H1 (cell line): Measurements from ENCODE around the gene TUBGCP5. TPM values are rescaled to one million over a fixed set of nuclear protein-coding genes. Genes with fewer than 3 reads are reported as not detected.

ENCODE experiments used
- CTCF ChIA-PET: fragments of 300-600 bp; sonication (Branson Sonifier 250); formaldehyde crosslinking; loops from one replicate; lab custom pipeline; 2021; ENCODE audit not compliant: partially characterized antibody; lab: Charles Lee
- POLR2A ChIA-PET: fragments of 300-600 bp; sonication (Branson Sonifier 250); formaldehyde crosslinking; loops from one replicate; lab custom pipeline; 2021; ENCODE audit warnings: inconsistent platforms; ENCODE audit not compliant: partially characterized antibody; lab: Charles Lee
- DNase-seq, 2 experiments: peaks; one replicate each; pipeline versions ENCODE4 v3.0.0 to v3.0.0-alpha.2; 2010 to 2022; ENCODE audit warnings: low spot score in 2 of 2, low read depth in 1 of 2, mixed read lengths in 1 of 2
- FAIRE-seq: peaks from 2 replicates; lab custom pipeline; 2011; peaks lifted over from hg19 to GRCh38; lab: Jason Lieb, UNC
- H2AFZ ChIP-seq: 2 replicates; pipeline ENCODE4 v1.8.1; 2012; ENCODE audit warnings: low read length, inconsistent platforms
- H2AK5ac ChIP-seq: 2 replicates; pipeline ENCODE4 v1.6.1; 2013; ENCODE audit warnings: low read depth, low read length
- H2BK120ac ChIP-seq: replicated peaks from 2 replicates; pipeline ENCODE3; 2013; ENCODE audit warnings: low read depth, low read length, inconsistent platforms
- H2BK12ac ChIP-seq: 2 replicates; pipeline ENCODE4 v1.6.1; 2013; ENCODE audit warnings: low read depth, low read length
- H2BK15ac ChIP-seq: 2 replicates; pipeline ENCODE4 v1.6.1; 2013; ENCODE audit warnings: low read length
- H2BK20ac ChIP-seq: 2 replicates; pipeline ENCODE4 v1.6.1; 2013; ENCODE audit warnings: low read length
- H2BK5ac ChIP-seq: 2 replicates; pipeline ENCODE4 v1.6.1; 2013; ENCODE audit warnings: low read depth, low read length
- H3K14ac ChIP-seq: 2 replicates; pipeline ENCODE4 v1.6.1; 2013; ENCODE audit warnings: inconsistent platforms; ENCODE audit not compliant: insufficient read length
- H3K18ac ChIP-seq: 2 replicates; pipeline ENCODE4 v1.6.1; 2013; ENCODE audit warnings: low read length; ENCODE audit errors: extremely low read depth
- H3K23ac ChIP-seq: 2 replicates; pipeline ENCODE4 v1.6.1; 2013; ENCODE audit warnings: inconsistent platforms; ENCODE audit not compliant: insufficient read length
- H3K23me2 ChIP-seq: 2 replicates; pipeline ENCODE4 v1.6.1; 2013; ENCODE audit warnings: low read depth, low read length
- H3K27ac ChIP-seq: 2 replicates; pipeline ENCODE4 v1.6.1; 2011; ENCODE audit warnings: low read depth, low read length, inconsistent platforms
- H3K27me3 ChIP-seq, 4 experiments: replicated peaks in 1 of 4; 1 replicate in 1 of 4; 2 replicates in 3 of 4; pipeline versions ENCODE4 v1.6.1 to v1.8.1; 2011 to 2013; ENCODE audit warnings: low read length in 3 of 4, mild to moderate bottlenecking in 3 of 4, inconsistent platforms in 2 of 4, mixed read lengths in 2 of 4, moderate library complexity in 1 of 4; ENCODE audit not compliant: control insufficient read depth in 3 of 4, insufficient read depth in 3 of 4; ENCODE audit errors: extremely low read depth in 1 of 4
- H3K36me3 ChIP-seq, 4 experiments: 2 replicates each; pipeline versions ENCODE4 v1.6.1 to v1.8.1; 2011 to 2013; ENCODE audit warnings: mild to moderate bottlenecking in 4 of 4, low read length in 3 of 4, moderate library complexity in 2 of 4, control low read depth in 1 of 4, inconsistent platforms in 1 of 4; ENCODE audit not compliant: insufficient read depth in 4 of 4, control insufficient read depth in 2 of 4
- H3K4ac ChIP-seq: replicated peaks from 2 replicates; pipeline ENCODE3; 2013; ENCODE audit warnings: low read length, low read depth, mixed read lengths, inconsistent platforms; ENCODE audit not compliant: insufficient read length
- H3K4me1 ChIP-seq, 4 experiments: replicated peaks in 1 of 4; 1 replicate in 1 of 4; 2 replicates in 3 of 4; pipeline versions ENCODE4 v1.6.1 to v1.8.1; 2011 to 2013; ENCODE audit warnings: low read length in 3 of 4, inconsistent platforms in 2 of 4, mixed read lengths in 1 of 4; ENCODE audit not compliant: insufficient read depth in 4 of 4, control insufficient read depth in 3 of 4
- H3K4me2 ChIP-seq, 2 experiments: 2 replicates each; pipeline versions ENCODE4 v1.6.1 to v1.8.1; 2011 to 2013; ENCODE audit warnings: low read depth in 2 of 2, low read length in 2 of 2, control low read depth in 1 of 2, inconsistent platforms in 1 of 2, mild to moderate bottlenecking in 1 of 2; ENCODE audit not compliant: insufficient read depth in 1 of 2
- H3K4me3 ChIP-seq, 4 experiments: fragments of 200-600, 300-600 bp in 1 of 4; sonication (generic), shearing (Covaris generic), sonication (Bioruptor Twin) in 1 of 4; 2 replicates each; pipeline versions ENCODE4 v1.5.1 to v1.8.1; 2011 to 2016; ENCODE audit warnings: low read length in 4 of 4, low read depth in 3 of 4, control low read depth in 2 of 4, inconsistent platforms in 2 of 4, mild to moderate bottlenecking in 2 of 4, mixed read lengths in 1 of 4, moderate library complexity in 1 of 4; ENCODE audit not compliant: insufficient read depth in 2 of 4; ENCODE audit errors: extremely low read depth in 1 of 4
- H3K56ac ChIP-seq: replicated peaks from 2 replicates; pipeline ENCODE3; 2013; ENCODE audit warnings: low read depth, mild to moderate bottlenecking, mixed read lengths, low read length, inconsistent platforms; ENCODE audit not compliant: insufficient read length
- H3K79me1 ChIP-seq: 2 replicates; pipeline ENCODE4 v1.6.1; 2013; ENCODE audit warnings: low read depth, low read length, control low read depth
- H3K79me2 ChIP-seq, 2 experiments: 2 replicates each; pipeline versions ENCODE4 v1.6.1 to v1.8.1; 2012 to 2013; ENCODE audit warnings: low read length in 2 of 2, mild to moderate bottlenecking in 2 of 2, inconsistent platforms in 1 of 2; ENCODE audit not compliant: insufficient read depth in 2 of 2, control insufficient read depth in 1 of 2
- H3K9ac ChIP-seq, 4 experiments: replicated peaks in 1 of 4; 1 replicate in 1 of 4; 2 replicates in 3 of 4; pipeline versions ENCODE4 v1.6.1 to v1.8.1; 2011 to 2013; ENCODE audit warnings: low read depth in 3 of 4, low read length in 3 of 4, control low read depth in 2 of 4, mild to moderate bottlenecking in 2 of 4, moderate library complexity in 2 of 4, inconsistent platforms in 1 of 4; ENCODE audit errors: extremely low read depth in 1 of 4
- H3K9me3 ChIP-seq, 2 experiments: 2 replicates each; pipeline versions ENCODE4 v1.6.1 to v1.8.1; 2012 to 2013; ENCODE audit warnings: mild to moderate bottlenecking in 2 of 2, moderate library complexity in 2 of 2, control low read depth in 1 of 2, inconsistent platforms in 1 of 2, low read depth in 1 of 2, low read length in 1 of 2, mixed read lengths in 1 of 2; ENCODE audit not compliant: insufficient read depth in 2 of 2
- H4K20me1 ChIP-seq, 2 experiments: replicated peaks in 1 of 2; 2 replicates each; pipeline versions ENCODE3 to v1.8.1; 2011 to 2013; ENCODE audit warnings: inconsistent platforms in 2 of 2, low read length in 2 of 2, mild to moderate bottlenecking in 1 of 2; ENCODE audit not compliant: insufficient read depth in 2 of 2, control insufficient read depth in 1 of 2
- H4K5ac ChIP-seq: 2 replicates; pipeline ENCODE4 v1.6.1; 2013; ENCODE audit warnings: low read length, low read depth, mixed read lengths, inconsistent platforms; ENCODE audit not compliant: insufficient read length
- H4K8ac ChIP-seq: 2 replicates; pipeline ENCODE4 v1.8.0; 2013; ENCODE audit warnings: mild to moderate bottlenecking, moderate library complexity, low read length, inconsistent platforms; ENCODE audit not compliant: insufficient read depth; ENCODE audit errors: extremely low read depth
- H4K91ac ChIP-seq: replicated peaks from 2 replicates; pipeline ENCODE3; 2013; ENCODE audit warnings: low read length, mixed read lengths, inconsistent platforms; ENCODE audit not compliant: insufficient read length
- BACH1 ChIP-seq: IDR thresholded peaks from 2 replicates; pipeline ENCODE4 v1.6.1; 2012; ENCODE audit warnings: low read length, improper control_type of control experiment
- BRCA1 ChIP-seq: IDR thresholded peaks from 2 replicates; pipeline ENCODE4 v1.6.1; 2012; ENCODE audit warnings: low read depth, low read length, improper control_type of control experiment
- CHD1 ChIP-seq: IDR thresholded peaks from 2 replicates; pipeline ENCODE4 v1.6.1; 2012; ENCODE audit warnings: low read depth, low read length, improper control_type of control experiment
- GABPA ChIP-seq: IDR thresholded peaks from 2 replicates; pipeline ENCODE4 v1.6.1; 2011; ENCODE audit warnings: mild to moderate bottlenecking, low read length, moderate library complexity, borderline replicate concordance; ENCODE audit not compliant: insufficient read depth
- POU5F1 ChIP-seq: IDR thresholded peaks from 2 replicates; pipeline ENCODE4 v1.6.1; 2011; ENCODE audit warnings: low read depth, mild to moderate bottlenecking, low read length, moderate library complexity
- RAD21 ChIP-seq, 2 experiments: IDR thresholded peaks in 1 of 2; conservative IDR thresholded peaks in 1 of 2; 2 replicates each; pipeline ENCODE4 v1.6.1; 2011; ENCODE audit warnings: low read depth in 2 of 2, low read length in 2 of 2, improper control_type of control experiment in 1 of 2, inconsistent platforms in 1 of 2, mild to moderate bottlenecking in 1 of 2, moderate library complexity in 1 of 2
- RFX5 ChIP-seq: IDR thresholded peaks from 2 replicates; pipeline ENCODE4 v1.6.1; 2011; ENCODE audit warnings: low read depth, low read length, improper control_type of control experiment, borderline replicate concordance
- SP2 ChIP-seq: IDR thresholded peaks from 2 replicates; pipeline ENCODE4 v1.6.1; 2012; ENCODE audit warnings: mild to moderate bottlenecking, low read length, inconsistent platforms
- SRF ChIP-seq: IDR thresholded peaks from 2 replicates; pipeline ENCODE4 v1.6.1; 2011; ENCODE audit warnings: mild to moderate bottlenecking, low read depth, low read length, moderate library complexity
- ZNF274 ChIP-seq: IDR thresholded peaks from 2 replicates; pipeline ENCODE4 v1.7.0; 2012; ENCODE audit warnings: low read length, borderline replicate concordance; ENCODE audit errors: extremely low read depth
- WGBS, 2 experiments: shearing (Covaris generic) in 1 of 2; methylation state at CpG; one replicate each; pipeline versions ENCODE4 v1.1.6 to v1.1.7; 2013 to 2015; ENCODE audit warnings: low lambda C conversion rate in 2 of 2, mixed read lengths in 2 of 2, inconsistent platforms in 1 of 2, low coverage in 1 of 2, missing lambda C conversion rate in 1 of 2; ENCODE audit not compliant: insufficient replicate concordance in 2 of 2, insufficient coverage in 1 of 2, insufficient read length in 1 of 2; ENCODE audit errors: extremely low coverage in 1 of 2, missing lambda C conversion rate in 1 of 2; 5-methylcytosine and 5-hydroxymethylcytosine counted together
- polyA plus RNA-seq, 7 experiments: library from polyadenylated mRNA; depleted of rRNA in 3 of 7; stranded (reverse) in 5 of 7; unstranded in 2 of 7; fragments of >200 nt in 5 of 7; fragments of 200-250 nt in 2 of 7; gene quantifications; 1 replicate in 5 of 7; 2 replicates in 1 of 7; 4 replicates in 1 of 7; pipeline versions ENCODE4 v1.2.1 to v1.2.3, GENCODE V29; 2011 to 2013; ENCODE audit warnings: missing spikeins in 2 of 7, mixed read lengths in 2 of 7
- total RNA-seq: library from RNA; stranded (reverse); fragmentation: NEBNext Ultra II Directional; extraction: Animal tissue kit (Norgen Biotek cat#: 25700); gene quantifications from 2 replicates; pipeline ENCODE4 v1.2.1, GENCODE V29; 2021
- TF ChIP-seq, protein P1 (sequence below), 3 experiments: IDR thresholded peaks; 1 replicate in 2 of 3; 2 replicates in 1 of 3; pipeline versions ENCODE4 v1.5.1 to v1.6.1; 2011; ENCODE audit warnings: low read length in 3 of 3, mild to moderate bottlenecking in 3 of 3, inconsistent platforms in 2 of 3, low read depth in 1 of 3, moderate library complexity in 1 of 3; ENCODE audit not compliant: insufficient read depth in 1 of 3; ENCODE audit errors: control extremely low read depth in 1 of 3

TUBGCP5 gene
- total and polyA plus RNA-seq, 2 of the 8 experiments (the other 6 are each of a cell fraction or from before 2014, with no cell fraction given) = 6.3 to 12.5 TPM

DNA sequence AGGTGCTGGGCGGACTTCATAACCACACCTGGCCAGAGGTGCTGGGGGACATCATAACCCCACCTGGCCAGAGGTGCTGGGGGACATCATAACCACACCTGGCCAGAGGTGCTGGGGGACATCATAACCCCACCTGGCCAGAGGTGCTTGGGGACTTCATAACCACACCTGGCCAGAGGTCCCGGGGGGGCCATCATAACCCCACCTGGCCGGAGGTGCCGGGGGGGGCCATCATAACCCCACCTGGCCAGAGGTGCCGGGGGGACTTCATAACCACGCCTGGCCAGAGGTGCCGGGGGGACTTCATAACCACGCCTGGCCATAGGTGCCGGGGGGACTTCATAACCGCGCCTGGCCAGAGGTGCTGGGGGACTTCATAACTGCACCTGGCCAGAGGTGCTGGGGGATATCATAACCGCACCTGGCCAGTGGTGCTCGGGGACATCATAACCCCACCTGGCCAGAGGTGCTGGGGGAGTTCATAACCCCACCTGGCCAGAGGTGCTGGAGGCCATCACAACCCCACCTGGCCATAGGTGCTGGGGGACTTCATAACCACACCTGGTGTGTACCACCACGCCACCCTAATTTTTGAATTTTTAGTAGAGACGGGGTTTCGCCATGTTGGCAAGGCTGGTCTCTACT, 10.7 kb upstream of the TUBGCP5 start:
- Histone ChIP-seq H3K4ac (no peak overlapping the region), H2BK120ac (no peak overlapping the region), H3K9ac (no peak overlapping the region), H2BK15ac (no peak overlapping the region), H3K27me3 (no peaks in the 10 kb centered on the region), H3K18ac (no peak overlapping the region), H3K27ac (no peak overlapping the region), H3K4me3 (no peak overlapping the region), H2BK5ac (no peak overlapping the region), H2BK12ac (no peak overlapping the region), H3K4me1 (no peaks in the 10 kb centered on the region), H4K8ac (no peak overlapping the region), H3K23me2 (no peaks in the 10 kb centered on the region), H3K36me3 (no peaks in the 10 kb centered on the region), H3K9me3 (peaks cover 3 to 30% of the 10 kb centered on the region in 2 experiments; a peak in 2 of 4 replicates), H3K4me2 (no peak overlapping the region), H2AFZ (no peak overlapping the region), H2AK5ac (no peak overlapping the region), H3K79me2 (no peaks in the 10 kb centered on the region), H3K56ac (no peak overlapping the region), H3K14ac (no peak overlapping the region), H3K23ac (no peak overlapping the region), H4K91ac (no peak overlapping the region), H4K20me1 (no peaks in the 10 kb centered on the region), H2BK20ac (no peak overlapping the region), H4K5ac (no peak overlapping the region), H3K79me1 (no peaks in the 10 kb centered on the region)
- 87% methylated on average over 9 of the region's 16 CpGs; no CpG with 5 or more reads in 1 of the 2 experiments for WGBS, 2 experiments
- no peak for FAIRE-seq
- ChIA-PET CTCF (no interaction called here), POLR2A (no interaction called here)
- no peak for DNase-seq
- no peak for TF ChIP-seq ZNF274
- TF ChIP-seq SP2 = no peak
- TF ChIP-seq POU5F1 = no peak
- TF ChIP-seq SRF = no peak
- TF ChIP-seq CHD1 = no peak
- TF ChIP-seq, protein P1, sequence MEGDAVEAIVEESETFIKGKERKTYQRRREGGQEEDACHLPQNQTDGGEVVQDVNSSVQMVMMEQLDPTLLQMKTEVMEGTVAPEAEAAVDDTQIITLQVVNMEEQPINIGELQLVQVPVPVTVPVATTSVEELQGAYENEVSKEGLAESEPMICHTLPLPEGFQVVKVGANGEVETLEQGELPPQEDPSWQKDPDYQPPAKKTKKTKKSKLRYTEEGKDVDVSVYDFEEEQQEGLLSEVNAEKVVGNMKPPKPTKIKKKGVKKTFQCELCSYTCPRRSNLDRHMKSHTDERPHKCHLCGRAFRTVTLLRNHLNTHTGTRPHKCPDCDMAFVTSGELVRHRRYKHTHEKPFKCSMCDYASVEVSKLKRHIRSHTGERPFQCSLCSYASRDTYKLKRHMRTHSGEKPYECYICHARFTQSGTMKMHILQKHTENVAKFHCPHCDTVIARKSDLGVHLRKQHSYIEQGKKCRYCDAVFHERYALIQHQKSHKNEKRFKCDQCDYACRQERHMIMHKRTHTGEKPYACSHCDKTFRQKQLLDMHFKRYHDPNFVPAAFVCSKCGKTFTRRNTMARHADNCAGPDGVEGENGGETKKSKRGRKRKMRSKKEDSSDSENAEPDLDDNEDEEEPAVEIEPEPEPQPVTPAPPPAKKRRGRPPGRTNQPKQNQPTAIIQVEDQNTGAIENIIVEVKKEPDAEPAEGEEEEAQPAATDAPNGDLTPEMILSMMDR (IDR thresholded peaks at IDR 0.05; ENCODE audit: control extremely low read depth in 1 of 3, insufficient read depth in 1 of 3, low read depth in 1 of 3, low read length in 3 of 3) = no peak
- TF ChIP-seq BACH1 = no peak
- no peak for TF ChIP-seq GABPA
- TF ChIP-seq RFX5 = no peak
- TF ChIP-seq BRCA1 = no peak
- TF ChIP-seq RAD21 (IDR thresholded peaks at IDR 0.05 in 1 of 2, conservative IDR thresholded peaks at IDR 0.05 in 1 of 2; ENCODE audit: low read depth in 2 of 2, low read length in 2 of 2) = no peak
